ENCODE data around the gene DHX32.

- no peak for TF ChIP-seq JUND (IDR thresholded peaks at IDR 0.05)
- no peak for TF ChIP-seq GABPA (IDR thresholded peaks at IDR 0.05; ENCODE audit: low read depth)
- TF ChIP-seq POLR2AphosphoS5 (IDR thresholded peaks at IDR 0.05; ENCODE audit: low read depth, low read length) = no peak
- TF ChIP-seq, protein P1, sequence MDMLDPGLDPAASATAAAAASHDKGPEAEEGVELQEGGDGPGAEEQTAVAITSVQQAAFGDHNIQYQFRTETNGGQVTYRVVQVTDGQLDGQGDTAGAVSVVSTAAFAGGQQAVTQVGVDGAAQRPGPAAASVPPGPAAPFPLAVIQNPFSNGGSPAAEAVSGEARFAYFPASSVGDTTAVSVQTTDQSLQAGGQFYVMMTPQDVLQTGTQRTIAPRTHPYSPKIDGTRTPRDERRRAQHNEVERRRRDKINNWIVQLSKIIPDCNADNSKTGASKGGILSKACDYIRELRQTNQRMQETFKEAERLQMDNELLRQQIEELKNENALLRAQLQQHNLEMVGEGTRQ (IDR thresholded peaks at IDR 0.05; ENCODE audit: borderline replicate concordance, low read depth, low read length) = no peak
- TF ChIP-seq RXRA (IDR thresholded peaks at IDR 0.05; ENCODE audit: borderline replicate concordance, low read depth) = no peak
- TF ChIP-seq, protein P2, sequence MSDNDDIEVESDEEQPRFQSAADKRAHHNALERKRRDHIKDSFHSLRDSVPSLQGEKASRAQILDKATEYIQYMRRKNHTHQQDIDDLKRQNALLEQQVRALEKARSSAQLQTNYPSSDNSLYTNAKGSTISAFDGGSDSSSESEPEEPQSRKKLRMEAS (IDR thresholded peaks at IDR 0.05; ENCODE audit: low read depth) = no peak
- no peak for TF ChIP-seq EZH2phosphoT487 (IDR thresholded peaks at IDR 0.05; ENCODE audit: borderline replicate concordance, low read depth)
- no peak for TF ChIP-seq REST (IDR thresholded peaks at IDR 0.05; ENCODE audit: low read depth, low read length)
- no peak for TF ChIP-seq SIN3A (IDR thresholded peaks at IDR 0.05; ENCODE audit: borderline replicate concordance, low read depth, low read length)
Measured at GRCh38 chr10:125828311-125828710, 52.8 kb downstream of the DHX32 start.
